Measurements from ENCODE around the gene RPL10A.

The RPL10A gene

DNA sequence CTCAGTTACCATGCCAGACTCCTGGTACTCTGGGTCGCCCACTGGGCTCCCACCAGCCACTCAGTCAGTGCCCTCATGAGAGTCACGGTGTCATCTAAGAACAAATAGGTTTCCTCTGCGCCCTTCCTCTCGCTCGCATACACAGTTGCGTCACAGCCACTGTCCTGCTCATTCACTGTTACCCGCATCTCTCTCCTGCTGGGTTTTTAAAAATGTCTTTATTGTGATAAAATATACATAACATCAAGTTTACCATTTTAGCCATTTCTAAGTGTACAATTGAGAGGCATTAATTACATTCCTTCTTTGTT lies 24.7 kb downstream of the RPL10A start:
- DNase-seq (ENCODE audit: low spot score), result no peak

DNA sequence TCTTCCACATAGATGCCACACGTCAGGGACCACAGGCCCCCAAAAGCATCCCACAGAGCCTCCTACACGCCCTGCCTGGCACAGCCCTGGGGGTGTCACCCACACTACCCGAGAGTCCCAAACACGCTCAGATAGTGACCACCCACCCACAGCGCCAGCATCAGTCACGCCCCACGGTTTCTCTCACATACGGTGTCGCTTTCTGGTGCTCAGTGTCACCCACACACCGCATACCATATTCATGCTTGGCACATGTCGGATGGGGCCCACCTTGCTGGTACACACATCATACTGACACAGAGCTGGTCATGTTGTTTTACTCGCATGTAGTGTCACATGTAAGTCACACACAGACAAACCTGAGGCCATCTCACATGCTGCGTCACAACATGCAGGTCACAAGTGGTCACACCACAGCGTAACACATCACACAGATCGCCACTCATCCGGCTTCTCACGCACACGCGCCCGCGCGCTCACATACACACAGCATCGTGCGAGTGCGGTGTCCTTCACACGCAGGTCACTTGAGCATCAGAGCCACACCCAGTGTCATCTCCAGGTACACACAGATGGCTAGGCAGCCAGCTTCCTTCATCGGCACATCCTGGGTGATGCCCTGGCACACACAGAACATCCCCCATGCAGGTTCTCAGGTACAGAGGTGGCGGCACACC lies 25.2 kb downstream of the RPL10A start:
- DNase-seq (ENCODE audit: low spot score), result no peak

- DNase-seq (ENCODE audit: low spot score), result no peak
Observed at GRCh38 chr6:35494161-35494563, 26.0 kb downstream of the RPL10A start.

GRCh38 chr6:35495258-35496035 lies 27.2 kb downstream of the RPL10A start:
- DNase-seq (ENCODE audit: low spot score), result no peak

GRCh38 chr6:35496036-35496840 lies 28.0 kb downstream of the RPL10A start:
- no peak for DNase-seq (ENCODE audit: low spot score)

DNA sequence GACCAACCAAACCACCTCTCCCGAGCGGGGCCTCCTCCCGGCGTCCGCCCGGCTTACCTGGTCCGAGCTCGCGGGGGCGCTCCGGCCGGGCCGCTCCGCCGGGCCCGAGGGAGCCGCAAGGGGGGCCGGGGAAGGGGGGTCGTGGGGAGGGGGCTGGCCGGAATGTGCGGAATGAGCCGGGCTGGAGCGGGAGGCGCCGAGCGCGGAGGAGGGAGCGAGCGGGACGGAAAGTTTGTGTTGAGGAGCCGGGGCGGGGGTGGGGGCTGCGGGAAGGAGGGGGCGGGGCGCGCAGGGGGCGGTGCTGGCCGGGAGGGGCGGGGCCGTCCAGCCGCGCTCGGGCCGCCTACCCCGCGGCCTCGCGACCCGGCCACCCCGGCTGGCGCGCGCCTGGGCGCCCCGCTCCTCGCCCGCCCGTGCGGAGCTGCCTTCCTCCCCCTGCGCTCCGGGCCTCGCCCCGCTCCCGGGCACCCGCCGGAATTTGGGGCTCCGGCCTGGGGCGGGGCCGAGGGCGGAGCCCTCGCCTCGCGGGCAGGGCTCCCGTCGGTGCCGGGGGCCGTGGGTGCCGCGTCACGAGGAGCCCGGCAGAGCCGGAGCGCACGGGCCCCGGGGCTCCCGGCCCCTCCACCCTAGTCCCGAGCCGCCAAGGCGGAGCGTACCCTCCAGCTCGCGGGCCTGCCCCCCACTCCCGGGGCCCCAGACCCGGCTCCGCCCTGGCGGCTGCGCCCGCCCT lies 28.8 kb downstream of the RPL10A start, which contains the start of gene TEAD3:
Gene TEAD3, minus strand, starts transcription at position 239 of the 730 bp plus-strand sequence.
- DNase-seq (ENCODE audit: low spot score), result no peak

DNA sequence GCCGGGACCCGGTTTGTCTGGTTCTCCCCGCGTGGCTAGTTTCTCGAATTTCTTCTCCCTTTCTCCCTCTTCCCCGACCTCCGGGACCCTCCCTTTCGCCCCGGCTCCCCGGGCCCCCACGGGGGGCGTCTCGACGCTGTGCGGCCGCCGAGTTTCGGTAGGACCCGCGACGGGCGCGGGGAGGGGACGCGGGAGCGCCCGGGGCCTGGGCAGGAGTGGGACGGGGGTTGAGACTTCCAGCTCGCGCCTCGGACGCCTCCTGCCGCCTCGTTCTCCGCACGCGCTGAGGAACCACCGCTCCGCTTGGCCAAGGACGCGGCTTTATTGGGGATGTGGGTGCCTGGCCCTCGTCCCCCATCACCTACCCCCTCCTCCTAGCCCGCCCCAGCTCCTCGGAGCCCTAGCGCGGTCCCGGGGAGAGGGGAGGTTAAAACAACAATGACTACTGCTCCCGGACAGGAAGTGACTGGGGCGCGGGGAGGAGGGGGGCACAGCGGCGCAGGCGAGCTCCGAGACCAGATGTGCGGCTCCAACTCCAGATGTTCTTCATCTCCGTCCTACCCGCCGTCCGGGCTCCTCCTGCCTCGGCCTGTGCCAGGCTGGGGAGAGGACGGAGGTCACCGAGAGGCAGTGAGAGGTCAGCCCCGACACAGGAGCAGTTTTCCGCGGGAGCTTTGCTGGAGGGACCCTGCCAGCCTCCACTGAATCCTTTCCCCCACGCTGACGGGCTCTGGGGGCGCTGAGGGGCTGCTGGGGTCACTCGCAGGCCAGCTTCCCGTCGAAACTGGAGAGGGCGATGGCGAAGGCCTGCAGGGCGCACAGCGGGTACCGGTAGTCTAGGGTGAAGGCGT lies 29.6 kb downstream of the RPL10A start:
- DNase-seq (ENCODE audit: low spot score), result no peak

DNA sequence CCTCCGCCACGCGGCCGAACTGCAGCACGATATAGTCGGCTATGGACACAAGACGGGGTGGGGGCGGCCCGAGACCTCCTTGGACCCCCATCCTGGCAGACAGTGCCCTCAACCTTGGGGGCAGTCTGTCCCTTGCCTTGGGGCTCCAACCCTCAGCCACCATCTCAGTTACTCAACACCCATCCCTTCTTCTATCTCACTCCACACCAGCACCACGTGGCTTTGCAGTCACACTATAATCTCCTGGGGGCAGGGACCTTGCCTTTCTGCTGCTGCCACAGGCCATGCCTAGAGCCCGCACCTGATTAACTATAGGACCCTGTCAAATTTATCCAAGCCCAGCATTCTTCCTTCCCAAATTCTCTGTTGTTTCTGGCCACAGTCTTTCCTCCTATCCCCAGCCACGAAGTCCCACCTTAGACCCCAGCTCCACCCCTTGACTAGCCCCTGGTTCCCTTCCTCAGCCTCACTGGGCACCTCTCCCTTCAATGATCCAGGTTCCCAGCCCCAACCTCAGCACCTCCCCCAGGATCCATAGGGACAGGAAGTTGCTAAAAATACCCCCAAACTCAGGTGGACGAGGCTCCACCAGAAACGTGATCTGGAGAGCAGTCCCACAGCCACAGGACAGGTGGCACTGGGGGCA lies 30.3 kb downstream of the RPL10A start:
- DNase-seq (ENCODE audit: low spot score), result no peak

GRCh38 chr6:35499372-35499771 lies 31.2 kb downstream of the RPL10A start:
- no peak for DNase-seq (ENCODE audit: low spot score)

DNA sequence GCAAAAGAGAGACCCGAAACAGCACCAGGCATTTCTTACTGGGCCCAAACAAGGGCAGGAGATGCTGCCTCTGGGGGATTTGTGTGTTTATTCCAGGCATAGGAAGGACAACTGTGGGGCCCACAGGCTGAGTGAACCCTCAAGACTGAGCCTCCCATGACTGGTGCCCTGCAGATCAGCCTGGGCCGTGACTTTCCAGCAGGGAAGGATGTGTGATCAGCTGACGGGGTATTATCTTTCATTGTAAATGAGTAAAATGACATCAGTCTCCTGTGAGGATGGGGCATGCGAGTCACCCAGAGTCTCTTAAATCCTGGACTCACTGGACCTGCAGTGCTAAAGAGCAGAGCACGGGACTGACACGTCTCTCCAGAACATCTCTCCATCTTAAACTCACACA lies 32.6 kb downstream of the RPL10A start:
- DNase-seq (ENCODE audit: low spot score), result no peak

GRCh38 chr6:35501784-35502183 lies 33.6 kb downstream of the RPL10A start:
- DNase-seq (ENCODE audit: low spot score), result no peak

GRCh38 chr6:35503534-35503933 lies 35.3 kb downstream of the RPL10A start:
- DNase-seq (ENCODE audit: low spot score), result no peak

- DNase-seq (ENCODE audit: low spot score), result no peak
Observed at GRCh38 chr6:35505999-35506412, 37.8 kb downstream of the RPL10A start.

DNA sequence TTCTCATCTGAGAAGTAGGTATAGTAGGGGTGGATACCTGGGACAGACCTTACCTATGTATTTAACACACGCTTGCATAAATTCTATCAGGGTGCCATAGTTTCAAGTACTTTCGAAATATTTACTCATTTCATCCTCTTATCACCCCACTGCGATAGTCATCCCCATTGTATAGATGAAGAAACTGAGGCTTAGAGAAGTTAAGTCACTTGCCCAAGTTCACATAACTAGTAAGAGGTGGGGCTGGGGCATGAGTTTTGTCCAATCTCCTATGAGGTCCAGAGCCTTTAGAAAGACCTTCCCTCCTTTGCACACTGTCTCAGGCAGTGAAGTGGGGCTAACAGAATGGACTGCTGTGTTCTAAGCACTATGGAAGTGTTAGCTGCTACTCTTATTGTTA lies 38.3 kb downstream of the RPL10A start:
- no peak for DNase-seq (ENCODE audit: low spot score)

DNA sequence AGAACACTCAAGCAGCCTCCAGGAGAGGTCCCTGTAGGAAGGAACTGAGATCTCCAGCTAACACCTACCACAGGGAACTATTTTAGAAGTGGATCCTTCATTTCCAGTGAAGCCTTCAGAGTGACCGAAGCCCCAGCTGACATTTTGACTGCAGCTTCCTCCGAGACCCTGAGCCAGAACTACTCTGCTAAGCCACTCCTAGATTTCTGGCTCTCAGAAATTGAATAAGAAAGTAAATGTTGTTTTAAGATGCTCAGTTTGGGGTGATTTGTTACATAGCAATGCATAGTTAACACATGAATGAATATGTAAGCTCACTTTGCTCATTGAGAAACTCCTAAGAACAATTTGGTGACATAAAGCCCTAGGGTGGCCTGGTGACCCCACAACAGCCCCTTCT lies 39.0 kb downstream of the RPL10A start:
- DNase-seq (ENCODE audit: low spot score), result no peak

- DNase-seq (ENCODE audit: low spot score), result no peak
Observed at GRCh38 chr6:35508027-35508426, 39.8 kb downstream of the RPL10A start.

DNA sequence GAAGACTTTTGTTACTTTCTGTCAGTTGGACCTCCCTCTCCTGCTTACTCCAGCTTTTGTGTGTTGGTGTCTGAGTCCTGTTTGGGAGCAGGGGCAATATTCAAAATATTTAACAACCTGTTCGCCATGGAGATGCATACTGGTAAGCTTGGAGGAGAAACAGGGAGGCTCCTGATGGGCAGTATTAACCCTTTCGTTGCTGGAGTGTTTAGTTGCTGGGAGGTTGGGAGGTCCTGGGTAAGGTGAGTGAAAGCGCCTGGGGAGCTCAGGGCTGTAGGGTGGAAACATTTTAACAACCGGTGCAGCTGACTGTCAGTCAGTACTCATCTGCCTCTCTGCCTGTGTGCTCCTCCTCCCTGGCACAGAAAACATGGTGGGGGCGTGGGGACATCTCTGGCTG lies 40.3 kb downstream of the RPL10A start:
- no peak for DNase-seq (ENCODE audit: low spot score)

- DNase-seq (ENCODE audit: low spot score), result no peak
Observed at GRCh38 chr6:35510916-35511561, 42.8 kb downstream of the RPL10A start.

GRCh38 chr6:35511562-35511941 lies 43.4 kb downstream of the RPL10A start:
- DNase-seq (ENCODE audit: low spot score), result no peak

- no peak for DNase-seq (ENCODE audit: low spot score)
Observed at GRCh38 chr6:35512006-35512405, 43.8 kb downstream of the RPL10A start.

Measured in putamen (tissue), 1 donor.